SU-DHL-6 (cell line): ENCODE measurements around the gene FCRL4.
"Not testable (repeated sequence)": the region's sequence is repeated elsewhere in the genome, so short reads cannot be mapped to it uniquely, and the experiment has no call there.

Source experiments
- H2AFZ ChIP-seq: fragments of 200-600 bp; sonication (generic); 2 replicates; pipeline ENCODE4 v1.6.1; 2014; ENCODE audit warnings: low read depth, mild to moderate bottlenecking, moderate library complexity, mixed read lengths, antibody characterized with exemption, low read length; ENCODE audit not compliant: severe bottlenecking
- H3F3A ChIP-seq: fragments of 200-600 bp; shearing (Covaris generic); 2 replicates; pipeline ENCODE4 v1.6.0; 2016; ENCODE audit warnings: antibody characterized with exemption, mild to moderate bottlenecking; ENCODE audit not compliant: insufficient read depth
- H3K27ac ChIP-seq: fragments of 200-600 bp; sonication (generic); 2 replicates; pipeline ENCODE4 v1.5.1; 2016; ENCODE audit warnings: low read depth, mild to moderate bottlenecking, low read length, moderate library complexity, mixed read lengths
- H3K27me3 ChIP-seq: fragments of 200-600 bp; sonication (generic), shearing (Covaris generic); 2 replicates; pipeline ENCODE4 v1.6.0; 2014; ENCODE audit warnings: mild to moderate bottlenecking, low read length
- H3K36me3 ChIP-seq: fragments of 200-600 bp; sonication (generic); 2 replicates; pipeline ENCODE4 v1.6.1; 2014; ENCODE audit warnings: mild to moderate bottlenecking, low read length, mixed read lengths
- H3K4me2 ChIP-seq: fragments of 300-600, 200-600 bp; shearing (Covaris generic), sonication (generic); 2 replicates; pipeline ENCODE4 v1.6.0; 2014; ENCODE audit warnings: low read length, low read depth, mild to moderate bottlenecking; ENCODE audit not compliant: poor library complexity, severe bottlenecking
- H3K4me3 ChIP-seq: fragments of 200-600 bp; sonication (generic); 2 replicates; pipeline ENCODE4 v1.5.1; 2014; ENCODE audit warnings: antibody characterized with exemption, low read length, mild to moderate bottlenecking, mixed read lengths; ENCODE audit not compliant: insufficient read depth, poor library complexity, severe bottlenecking
- H3K79me2 ChIP-seq: fragments of 200-600 bp; sonication (generic); 2 replicates; pipeline ENCODE4 v1.6.1; 2014; ENCODE audit warnings: mild to moderate bottlenecking, low read length, moderate library complexity; ENCODE audit not compliant: insufficient read depth
- H3K9ac ChIP-seq: fragments of 200-600 bp; sonication (generic); 2 replicates; pipeline ENCODE4 v1.7.0; 2014; ENCODE audit warnings: mild to moderate bottlenecking, low read length
- H3K9me2 ChIP-seq: fragments of 200-600 bp; sonication (generic); replicated peaks from 2 replicates; pipeline ENCODE4 v1.6.1; 2014; ENCODE audit warnings: low read length; ENCODE audit not compliant: insufficient read depth
- H3K9me3 ChIP-seq: fragments of 200-600 bp; sonication (generic); 2 replicates; pipeline ENCODE4 v1.6.1; 2014; ENCODE audit warnings: low read length, mixed read lengths; ENCODE audit not compliant: insufficient read depth
- H4K20me1 ChIP-seq: fragments of 200-600 bp; sonication (generic); 2 replicates; pipeline ENCODE4 v1.6.1; 2014; ENCODE audit warnings: low read depth, mild to moderate bottlenecking, antibody characterized with exemption, low read length, moderate library complexity, mixed read lengths
- CTCF ChIP-seq: fragments of 200-600 bp; sonication (generic); IDR thresholded peaks from one replicate; pipeline ENCODE4 v1.5.1; 2017; ENCODE audit warnings: antibody characterized with exemption, mild to moderate bottlenecking, low read length, moderate library complexity; ENCODE audit not compliant: insufficient read depth, poor library complexity, severe bottlenecking
- EZH2phosphoT487 ChIP-seq: fragments of 200-600 bp; sonication (generic), shearing (Covaris generic); conservative IDR thresholded peaks from 2 replicates; pipeline ENCODE4 v1.6.1; 2018; ENCODE audit warnings: mild to moderate bottlenecking, antibody characterized with exemption, low read length, moderate library complexity, mixed read lengths

Gene FCRL4

GRCh38 chr1:157558119-157558518 lies 39.8 kb downstream of the FCRL4 start:
- Histone ChIP-seq H3K27ac (no peak overlapping the region), H3K79me2 (no peaks in the 10 kb centered on the region), H3K9me2 (no peaks in the 10 kb centered on the region), H3F3A (peaks cover 9% of the 10 kb centered on the region; the same call in 1 of the 2 replicates), H3K9me3 (no peaks in the 10 kb centered on the region), H3K4me3 (no peak overlapping the region), H3K9ac (no peak overlapping the region), H4K20me1 (no peaks in the 10 kb centered on the region), H3K4me2 (no peak overlapping the region), H2AFZ (no peak overlapping the region), H3K27me3 (no peaks in the 10 kb centered on the region), H3K36me3 (no peaks in the 10 kb centered on the region)
- no peak for TF ChIP-seq CTCF
- TF ChIP-seq EZH2phosphoT487: no peak

DNA sequence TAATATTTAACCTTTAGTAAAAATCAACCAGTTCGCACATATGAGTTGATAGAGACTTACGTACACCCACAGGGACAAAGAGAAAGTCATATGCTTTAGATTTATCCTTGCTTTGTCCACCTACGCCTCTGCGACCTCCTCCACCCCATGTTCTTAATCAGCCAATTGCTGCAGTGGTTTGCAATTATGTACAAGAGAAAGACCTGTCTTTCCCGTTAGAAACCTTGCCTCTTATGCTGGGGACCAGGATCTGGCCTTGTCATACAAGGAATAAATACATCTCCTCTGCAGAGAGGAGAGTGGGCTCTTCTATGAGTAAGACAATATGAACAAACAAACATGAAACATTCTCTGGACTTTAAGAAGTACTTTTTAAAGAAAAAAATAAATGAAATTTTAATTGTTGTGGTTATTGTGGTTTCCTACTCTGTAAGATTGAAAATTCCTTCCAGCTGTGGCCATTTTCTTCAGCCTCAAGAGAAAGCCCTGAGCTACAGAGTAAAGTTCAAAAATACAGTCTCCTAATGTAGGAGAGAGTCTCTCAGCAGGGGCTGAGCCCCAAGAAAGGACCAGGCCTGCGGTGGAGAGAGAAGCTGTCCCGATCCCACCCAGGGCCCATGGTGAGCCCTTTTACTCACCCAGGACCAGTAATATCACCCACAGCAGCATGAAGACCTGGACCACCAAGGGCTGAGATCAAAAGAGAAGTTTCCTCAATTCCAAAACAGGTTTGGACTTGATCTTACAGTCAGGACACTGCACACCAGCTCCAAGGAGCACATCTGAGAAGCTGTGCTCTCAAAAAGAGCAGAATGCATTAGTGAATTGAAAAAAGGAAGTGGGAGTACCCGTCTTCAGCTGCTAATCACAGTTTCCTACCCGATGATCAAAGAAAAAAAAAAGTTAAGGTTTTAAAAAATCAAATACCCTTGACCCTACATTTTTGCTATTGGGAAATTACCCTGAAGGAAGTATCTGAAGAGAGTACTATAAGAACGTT lies 45.9 kb downstream of the FCRL4 start, which contains the start of gene FCRL5:
FCRL5 (minus strand) TSS at position 822 of the 1,000 bp plus-strand sequence; CDS start at position 669, 153 bp downstream.
- H3K79me2 ChIP-seq: peaks cover 6% of the 10 kb centered on the region; the same call in 1 of the 2 replicates
- H3F3A ChIP-seq: peaks cover 11% of the 10 kb centered on the region; the same call in 1 of the 2 replicates
- H3K9ac ChIP-seq: peak within 1 kb of the TSS; percentile 75
- H3K4me2 ChIP-seq: peak within 1 kb of the TSS; percentile 90
- no peaks in the 10 kb centered on the region for H3K27me3 ChIP-seq
- no peaks in the 10 kb centered on the region for H3K9me3 ChIP-seq
- peak within 1 kb of the TSS; percentile 77 for H3K27ac ChIP-seq
- H4K20me1 ChIP-seq: no peaks in the 10 kb centered on the region
- no peaks in the 10 kb centered on the region for H3K36me3 ChIP-seq
- H3K4me3 ChIP-seq: peak within 1 kb of the TSS; percentile 78
- H2AFZ ChIP-seq: peak within 1 kb of the TSS; percentile 61
- no peak for TF ChIP-seq CTCF
- TF ChIP-seq EZH2phosphoT487: no peak
- H3K9me2 ChIP-seq: no peaks in the 10 kb centered on the region

GRCh38 chr1:157548081-157548480 lies 49.8 kb downstream of the FCRL4 start:
- H3K79me2 ChIP-seq, H3F3A ChIP-seq, H2AFZ ChIP-seq, H4K20me1 ChIP-seq, H3K27ac ChIP-seq, H3K9me2 ChIP-seq, H3K4me2 ChIP-seq, H3K36me3 ChIP-seq, H3K27me3 ChIP-seq, H3K9ac ChIP-seq, H3K9me3 ChIP-seq, H3K4me3 ChIP-seq: not testable (repeated sequence)

GRCh38 chr1:157542676-157543075 lies 55.2 kb downstream of the FCRL4 start:
- no peaks in the 10 kb centered on the region for H4K20me1 ChIP-seq
- no peak overlapping the region for H3K9ac ChIP-seq
- no peaks in the 10 kb centered on the region for H3K36me3 ChIP-seq
- no peaks in the 10 kb centered on the region for H3K27me3 ChIP-seq
- no peaks in the 10 kb centered on the region for H3K79me2 ChIP-seq
- no peak overlapping the region for H3K4me2 ChIP-seq
- no peak overlapping the region for H3K27ac ChIP-seq
- no peak overlapping the region for H3K4me3 ChIP-seq
- TF ChIP-seq CTCF: no peak
- no peaks in the 10 kb centered on the region for H3F3A ChIP-seq
- H3K9me3 ChIP-seq: no peaks in the 10 kb centered on the region
- H2AFZ ChIP-seq: no peak overlapping the region
- H3K9me2 ChIP-seq: no peaks in the 10 kb centered on the region
